NCI-H2171 treated with DMSO at 0.1 percent for 48 hours (cell line): ENCODE results near the gene EGF.

Source experiments
- DNase-seq: peaks from one replicate; lab custom pipeline; 2025; lab: John Stamatoyannopoulos, UW

The EGF gene

GRCh38 chr4:109962401-109962800 is 49.7 kb downstream of the EGF start:
- no peak for DNase-seq

- no peak for DNase-seq
Observed at GRCh38 chr4:109966891-109967481, 54.3 kb downstream of the EGF start.

GRCh38 chr4:109967798-109968520 is 55.3 kb downstream of the EGF start:
- DNase-seq: no peak

GRCh38 chr4:109969087-109969486 is 56.4 kb downstream of the EGF start:
- no peak for DNase-seq

GRCh38 chr4:109969919-109970318 is 57.2 kb downstream of the EGF start:
- DNase-seq: no peak

- DNase-seq: no peak
Observed at GRCh38 chr4:109972786-109973528, 60.3 kb downstream of the EGF start.

- DNase-seq: no peak
Observed at GRCh38 chr4:109973529-109973905, 60.8 kb downstream of the EGF start.

- DNase-seq: no peak
Observed at GRCh38 chr4:109976189-109976588, 63.5 kb downstream of the EGF start.

- peak; percentile 1 for DNase-seq
Observed at GRCh38 chr4:109977854-109978501, 65.3 kb downstream of the EGF start.

GRCh38 chr4:109978704-109979454 is 66.2 kb downstream of the EGF start:
- DNase-seq: no peak

GRCh38 chr4:109979920-109980717 is 67.4 kb downstream of the EGF start:
- no peak for DNase-seq

- DNase-seq: no peak
Observed at GRCh38 chr4:109981936-109982335, 69.3 kb downstream of the EGF start.

- DNase-seq: no peak
Observed at GRCh38 chr4:109982521-109982920, 69.8 kb downstream of the EGF start.

- peak; percentile 0 for DNase-seq
Observed at GRCh38 chr4:109985993-109986974, 73.6 kb downstream of the EGF start.

- no peak for DNase-seq
Observed at GRCh38 chr4:109989044-109989443, 76.4 kb downstream of the EGF start.

GRCh38 chr4:109989618-109990017 is 76.9 kb downstream of the EGF start:
- DNase-seq: no peak

GRCh38 chr4:109990261-109991257 is 77.9 kb downstream of the EGF start:
- DNase-seq: no peak

GRCh38 chr4:109993116-109993515 is 80.4 kb downstream of the EGF start:
- no peak for DNase-seq

GRCh38 chr4:109994415-109994827 is 81.7 kb downstream of the EGF start:
- DNase-seq: no peak
